Measurements from ENCODE around the gene GNPTAB.

GNPTAB gene

DNA sequence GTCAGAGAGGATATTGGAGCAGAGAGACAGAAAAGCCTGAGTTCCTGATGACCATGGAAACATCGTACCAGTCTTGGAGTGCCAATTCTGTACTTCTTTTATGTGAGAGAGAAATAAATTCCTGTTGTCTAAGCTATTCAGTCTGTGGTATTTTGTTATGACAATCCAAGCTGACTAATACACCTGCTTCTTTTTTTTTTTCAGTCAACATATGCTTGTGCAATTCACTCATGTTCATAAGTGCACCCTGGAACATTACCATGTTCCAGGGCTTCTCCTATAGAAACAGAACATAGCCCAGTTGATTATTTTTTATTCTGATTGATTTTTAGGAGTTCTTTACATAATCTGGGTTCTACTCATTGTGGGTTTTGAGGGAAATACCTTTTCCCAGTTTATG is 135.1 kb downstream of the GNPTAB start:
- TF ChIP-seq, protein P1, sequence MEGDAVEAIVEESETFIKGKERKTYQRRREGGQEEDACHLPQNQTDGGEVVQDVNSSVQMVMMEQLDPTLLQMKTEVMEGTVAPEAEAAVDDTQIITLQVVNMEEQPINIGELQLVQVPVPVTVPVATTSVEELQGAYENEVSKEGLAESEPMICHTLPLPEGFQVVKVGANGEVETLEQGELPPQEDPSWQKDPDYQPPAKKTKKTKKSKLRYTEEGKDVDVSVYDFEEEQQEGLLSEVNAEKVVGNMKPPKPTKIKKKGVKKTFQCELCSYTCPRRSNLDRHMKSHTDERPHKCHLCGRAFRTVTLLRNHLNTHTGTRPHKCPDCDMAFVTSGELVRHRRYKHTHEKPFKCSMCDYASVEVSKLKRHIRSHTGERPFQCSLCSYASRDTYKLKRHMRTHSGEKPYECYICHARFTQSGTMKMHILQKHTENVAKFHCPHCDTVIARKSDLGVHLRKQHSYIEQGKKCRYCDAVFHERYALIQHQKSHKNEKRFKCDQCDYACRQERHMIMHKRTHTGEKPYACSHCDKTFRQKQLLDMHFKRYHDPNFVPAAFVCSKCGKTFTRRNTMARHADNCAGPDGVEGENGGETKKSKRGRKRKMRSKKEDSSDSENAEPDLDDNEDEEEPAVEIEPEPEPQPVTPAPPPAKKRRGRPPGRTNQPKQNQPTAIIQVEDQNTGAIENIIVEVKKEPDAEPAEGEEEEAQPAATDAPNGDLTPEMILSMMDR (IDR thresholded peaks at IDR 0.05), result no peak
- Histone ChIP-seq H3K4me3 (ENCODE audit: low read depth, low read length) (no peak overlapping the region), H3K79me2 (peaks cover 5% of the 10 kb centered on the region), H3K36me3 (ENCODE audit: control insufficient read depth, insufficient read depth, low read length) (no peaks in the 10 kb centered on the region), H3K27me3 (ENCODE audit: control insufficient read depth, insufficient read depth, low read length) (no peaks in the 10 kb centered on the region), H2AFZ (peak overlapping the region; percentile 10), H3K27ac (peak overlapping the region; percentile 93), H3K9me3 (ENCODE audit: control insufficient read depth, low read length) (no peaks in the 10 kb centered on the region), H3K9ac (no peak overlapping the region), H3K4me2 (ENCODE audit: low read length) (no peak overlapping the region), H3K4me1 (peaks cover 21% of the 10 kb centered on the region)
